HepG2 (cell line): ENCODE measurements around the gene CAT. TPM values are rescaled to one million over a fixed set of nuclear protein-coding genes. Genes with fewer than 3 reads are reported as not detected.

ENCODE experiments used
- ATAC-seq: fragments of 200-7000 bp; cut with Tn5 transposase; 3 replicates; pipeline ENCODE4 v1.9.1; 2020; ENCODE audit warnings: mild to moderate bottlenecking, moderate library complexity
- BruUV-seq: library from RNA; stranded (reverse); fragments of 400-500 nt; replicated peaks from 2 replicates; lab custom pipeline; 2021; lab: Mats Ljungman, UMichigan
- CTCF ChIA-PET: fragments of 300-600 bp; formaldehyde crosslinking; extraction: SDS; loops from one replicate; lab custom pipeline; 2021; ENCODE audit warnings: low total read pairs, inconsistent platforms, low intra/inter-chr PET ratio; lab: Yijun Ruan, JAX
- POLR2A ChIA-PET: fragments of 350-600 bp; sonication (Branson Sonifier 250); formaldehyde crosslinking; loops from one replicate; lab custom pipeline; 2020; ENCODE audit warnings: antibody characterized with exemption, inconsistent platforms; lab: Yijun Ruan, JAX
- DNase-seq: peaks from one replicate; pipeline ENCODE4 v3.0.0-alpha.2; 2015; ENCODE audit warnings: low spot score
- FAIRE-seq: peaks from 3 replicates; lab custom pipeline; 2011; peaks lifted over from hg19 to GRCh38; lab: Jason Lieb, UNC
- H2AFZ ChIP-seq: one replicate; pipeline ENCODE4 v1.6.1; 2011; ENCODE audit warnings: low read length, inconsistent platforms
- H3K27ac ChIP-seq: fragments of 300-600 bp; 3 replicates; pipeline ENCODE4 v1.8.0; 2011; ENCODE audit warnings: mixed run types, mild to moderate bottlenecking, mixed read lengths, low read length, inconsistent platforms; ENCODE audit not compliant: insufficient read depth; ENCODE audit errors: extremely low read length
- H3K27me3 ChIP-seq, 2 experiments: fragments of 200-600 bp in 1 of 2; 2 replicates in 1 of 2; 3 replicates in 1 of 2; pipeline versions ENCODE4 v1.6.0 to v1.8.0; 2011; ENCODE audit warnings: low read length in 2 of 2, mild to moderate bottlenecking in 2 of 2, moderate library complexity in 2 of 2, inconsistent platforms in 1 of 2; ENCODE audit not compliant: insufficient read depth in 2 of 2, control insufficient read depth in 1 of 2
- H3K36me3 ChIP-seq, 2 experiments: fragments of 200-600 bp in 1 of 2; replicated peaks in 1 of 2; 2 replicates in 1 of 2; 3 replicates in 1 of 2; pipeline versions ENCODE4 v1.5.1 to v1.8.0; 2011; ENCODE audit warnings: low read length in 2 of 2, inconsistent platforms in 1 of 2; ENCODE audit not compliant: insufficient read depth in 2 of 2, control insufficient read depth in 1 of 2
- H3K4me1 ChIP-seq: 2 replicates; pipeline ENCODE4 v1.5.1; 2012; ENCODE audit warnings: low read length, inconsistent platforms; ENCODE audit not compliant: insufficient read depth
- H3K4me2 ChIP-seq: 2 replicates; pipeline ENCODE4 v1.6.0; 2011; ENCODE audit warnings: low read depth, low read length, inconsistent platforms
- H3K4me3 ChIP-seq, 3 experiments: fragments of 200-600 bp in 1 of 3; sonication (generic), shearing (Covaris generic) in 1 of 3; replicated peaks in 1 of 3; 2 replicates each; pipeline ENCODE4 v1.5.1; 2011 to 2016; ENCODE audit warnings: low read length in 3 of 3, inconsistent platforms in 2 of 3, low read depth in 2 of 3, mild to moderate bottlenecking in 2 of 3, control low read depth in 1 of 3, mixed read lengths in 1 of 3; ENCODE audit not compliant: insufficient read depth in 1 of 3
- H3K79me2 ChIP-seq: one replicate; pipeline ENCODE4 v1.6.1; 2011; ENCODE audit warnings: low read length, inconsistent platforms; ENCODE audit not compliant: insufficient read depth
- H3K9ac ChIP-seq: 2 replicates; pipeline ENCODE4 v1.6.0; 2011; ENCODE audit warnings: mild to moderate bottlenecking, low read depth, low read length, inconsistent platforms; ENCODE audit not compliant: insufficient read depth
- H3K9me3 ChIP-seq: 2 replicates; pipeline ENCODE4 v1.5.1; 2012; ENCODE audit warnings: mild to moderate bottlenecking, low read length
- H4K20me1 ChIP-seq: 2 replicates; pipeline ENCODE4 v1.6.0; 2011; ENCODE audit warnings: inconsistent platforms, mild to moderate bottlenecking, low read length, moderate library complexity; ENCODE audit not compliant: insufficient read depth
- AGO2 ChIP-seq: fragments of 200-400 bp; formaldehyde crosslinking; optimal IDR thresholded peaks from 2 replicates; pipeline ENCODE3; 2017; ENCODE audit warnings: mild to moderate bottlenecking, low read depth, low read length, moderate library complexity
- ARNT2 ChIP-seq: sonication (generic); formaldehyde crosslinking; IDR thresholded peaks from 2 replicates; pipeline ENCODE4 v1.8.0; 2022; ENCODE audit warnings: mild to moderate bottlenecking, low read depth, missing genetic modification reagents, moderate library complexity
- FOXP1 ChIP-seq, 2 experiments: fragments of 450-650 bp in 1 of 2; IDR thresholded peaks; 2 replicates each; pipeline ENCODE4 v1.6.1; 2017 to 2018; ENCODE audit warnings: antibody characterized with exemption in 1 of 2
- SETDB1 ChIP-seq: sonication (generic); formaldehyde crosslinking; IDR thresholded peaks from 2 replicates; pipeline ENCODE4 v1.5.1; 2020; ENCODE audit warnings: missing genetic modification reagents, mild to moderate bottlenecking, borderline replicate concordance
- ZBTB38 ChIP-seq: sonication (generic); formaldehyde crosslinking; IDR thresholded peaks from 2 replicates; pipeline ENCODE4 v1.5.1; 2020; ENCODE audit warnings: mild to moderate bottlenecking, missing genetic modification reagents
- ZMYM3 ChIP-seq: sonication (generic); formaldehyde crosslinking; IDR thresholded peaks from 2 replicates; pipeline ENCODE4 v1.5.1; 2020; ENCODE audit warnings: mild to moderate bottlenecking, missing genetic modification reagents
- ZNF280D ChIP-seq: sonication (generic); formaldehyde crosslinking; IDR thresholded peaks from 2 replicates; pipeline ENCODE4 v1.5.1; 2020; ENCODE audit warnings: mild to moderate bottlenecking, missing genetic modification reagents
- WGBS: methylation state at CpG from one replicate; pipeline ENCODE4 v1.1.6; 2017; ENCODE audit warnings: low lambda C conversion rate; 5-methylcytosine and 5-hydroxymethylcytosine counted together
- in situ Hi-C: cut with HindIII; loops from 2 replicates; pipeline ENCODE4 v1.10.0; 2017; ENCODE audit warnings: low pct_unique_long_range_greater_than_20kb; ENCODE audit not compliant: extremely low pct_ligation_motif_present
- intact Hi-C: fragments of 100-400 bp; cut with micrococcal nuclease; formaldehyde crosslinking; loops from one replicate; pipeline ENCODE4 v1.10.0; 2022; ENCODE audit not compliant: unreplicated experiment
- polyA plus RNA-seq, 8 experiments: library from polyadenylated mRNA; depleted of rRNA in 3 of 8; stranded (reverse) in 7 of 8; unstranded in 1 of 8; fragments of >200 nt; fragmentation: Illumina TruSeq in 4 of 8; extraction: Trizol in 4 of 8; gene quantifications; 2 replicates each; pipeline versions ENCODE4 v1.2.1 to v1.2.3, GENCODE V29; 2011 to 2016; ENCODE audit warnings: low read depth in 4 of 8, missing spikeins in 1 of 8, mixed read lengths in 1 of 8; ENCODE audit not compliant: insufficient read depth in 1 of 8
- total RNA-seq, 5 experiments: library from RNA; depleted of rRNA; stranded (reverse); fragments of >200 nt; fragmentation: Illumina TruSeq; extraction: Trizol; gene quantifications; 2 replicates each; pipeline ENCODE4 v1.2.3, GENCODE V29; 2016; ENCODE audit warnings: low read depth in 1 of 5
- TF ChIP-seq, protein P1 (sequence below): sonication (generic); formaldehyde crosslinking; IDR thresholded peaks from 2 replicates; pipeline ENCODE4 v1.4.0; 2020; ENCODE audit warnings: missing genetic modification reagents, mild to moderate bottlenecking, borderline replicate concordance

CAT gene
- total and polyA plus RNA-seq, 2 of the 13 experiments (the other 11 are each of a cell fraction or from before 2014, with no cell fraction given): 107 to 136 TPM

- Histone ChIP-seq H3K9ac (no peak overlapping the region), H3K4me2 (no peak overlapping the region), H3K4me3 (no peak overlapping the region), H3K27ac (no peak overlapping the region), H2AFZ (no peak overlapping the region), H3K27me3 (no peaks in the 10 kb centered on the region), H3K79me2 (peaks cover 3% of the 10 kb centered on the region), H3K4me1 (peaks cover 78% of the 10 kb centered on the region), H3K36me3 (peaks cover 13 to 65% of the 10 kb centered on the region in 2 experiments), H4K20me1 (no peaks in the 10 kb centered on the region), H3K9me3 (no peaks in the 10 kb centered on the region)
- TF ChIP-seq ZNF280D: no peak
- TF ChIP-seq, protein P1, sequence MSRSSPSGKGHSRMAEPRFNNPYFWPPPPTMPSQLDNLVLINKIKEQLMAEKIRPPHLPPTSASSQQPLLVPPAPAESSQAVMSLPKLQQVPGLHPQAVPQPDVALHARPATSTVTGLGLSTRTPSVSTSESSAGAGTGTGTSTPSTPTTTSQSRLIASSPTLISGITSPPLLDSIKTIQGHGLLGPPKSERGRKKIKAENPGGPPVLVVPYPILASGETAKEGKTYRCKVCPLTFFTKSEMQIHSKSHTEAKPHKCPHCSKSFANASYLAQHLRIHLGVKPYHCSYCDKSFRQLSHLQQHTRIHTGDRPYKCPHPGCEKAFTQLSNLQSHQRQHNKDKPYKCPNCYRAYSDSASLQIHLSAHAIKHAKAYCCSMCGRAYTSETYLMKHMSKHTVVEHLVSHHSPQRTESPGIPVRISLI: peak; percentile 55; the same call in 1 of the 2 replicates
- intact Hi-C loops (loop anchor here (5.0 to 10.0 kb wide), 2 partner anchors 285 to 463 kb away; no protein-coding TSS in a partner anchor), in situ Hi-C loops (no loop called here)
- ChIA-PET POLR2A (interaction anchor here (1.7 kb wide), 1 partner anchor 96 kb away, joined by 5 read pairs; no protein-coding TSS in a partner anchor), CTCF (no interaction called here)
- no peak for DNase-seq
- no peak for ATAC-seq
- FAIRE-seq: no peak
- 95% methylated on average over 4 of the region's 4 CpGs for WGBS
- BruUV-seq: no TSS peak
Observed at GRCh38 chr11:34460278-34460677, 21.5 kb downstream of the CAT start.

- TF ChIP-seq AGO2 (peak; percentile 49), ARNT2 (CRISPR knock-in tag) (no peak), ZMYM3 (no peak), FOXP1 (IDR thresholded peaks at IDR 0.05) (no peak), FOXP1 (CRISPR knock-in tag; IDR thresholded peaks at IDR 0.05) (no peak), SETDB1 (CRISPR knock-in tag) (no peak), ZBTB38 (CRISPR knock-in tag) (peak; percentile 57; the same call in 1 of the 2 replicates)
- POLR2A ChIA-PET: no interaction called here
- no peaks in the 10 kb centered on the region for H4K20me1 ChIP-seq
- H3K4me2 ChIP-seq: no peak overlapping the region
- BruUV-seq: no TSS peak
- H2AFZ ChIP-seq: no peak overlapping the region
- H3K79me2 ChIP-seq: peaks cover 3% of the 10 kb centered on the region
- H3K9me3 ChIP-seq: no peaks in the 10 kb centered on the region; the same call in 1 of the 2 replicates
- peaks cover 78% of the 10 kb centered on the region for H3K4me1 ChIP-seq
- in situ Hi-C loops: no loop called here
- WGBS: 97% methylated on average over 14 of the region's 14 CpGs
- intact Hi-C loops: loop anchor here (5.0 to 10.0 kb wide), 2 partner anchors 286 to 464 kb away; no protein-coding TSS in a partner anchor
- ATAC-seq: no peak
- no peak for DNase-seq
- H3K4me3 ChIP-seq: no peak overlapping the region
- no peaks in the 10 kb centered on the region for H3K27me3 ChIP-seq
- no peak for FAIRE-seq
- peak overlapping the region; percentile 68 for H3K27ac ChIP-seq
- H3K9ac ChIP-seq: no peak overlapping the region
- H3K36me3 ChIP-seq: peaks cover 13 to 69% of the 10 kb centered on the region in 2 experiments
- CTCF ChIA-PET: no interaction called here
Observed at GRCh38 chr11:34461215-34461614, 22.5 kb downstream of the CAT start.
